Peyer's patch (tissue), 4 donors: Measurements from ENCODE around the gene MTMR10.

Experiments
- POLR2A ChIP-seq, 2 donors: fragments of 450-650 bp; IDR thresholded peaks; one replicate each; pipeline ENCODE4 v1.5.1; 2017; ENCODE audit warnings: antibody characterized with exemption in 2 of 2, mild to moderate bottlenecking in 2 of 2, moderate library complexity in 2 of 2
- TF ChIP-seq, protein P1 (sequence below), 6 experiments: fragments of 450-650 bp in 4 of 6; fragments of 200-600 bp in 2 of 6; sonication (generic) in 1 of 6; IDR thresholded peaks; one replicate each; pipeline ENCODE4 v1.5.1; 2017 to 2019; ENCODE audit warnings: antibody characterized with exemption in 6 of 6, mild to moderate bottlenecking in 3 of 6, moderate library complexity in 1 of 6

- TF ChIP-seq, protein P1, sequence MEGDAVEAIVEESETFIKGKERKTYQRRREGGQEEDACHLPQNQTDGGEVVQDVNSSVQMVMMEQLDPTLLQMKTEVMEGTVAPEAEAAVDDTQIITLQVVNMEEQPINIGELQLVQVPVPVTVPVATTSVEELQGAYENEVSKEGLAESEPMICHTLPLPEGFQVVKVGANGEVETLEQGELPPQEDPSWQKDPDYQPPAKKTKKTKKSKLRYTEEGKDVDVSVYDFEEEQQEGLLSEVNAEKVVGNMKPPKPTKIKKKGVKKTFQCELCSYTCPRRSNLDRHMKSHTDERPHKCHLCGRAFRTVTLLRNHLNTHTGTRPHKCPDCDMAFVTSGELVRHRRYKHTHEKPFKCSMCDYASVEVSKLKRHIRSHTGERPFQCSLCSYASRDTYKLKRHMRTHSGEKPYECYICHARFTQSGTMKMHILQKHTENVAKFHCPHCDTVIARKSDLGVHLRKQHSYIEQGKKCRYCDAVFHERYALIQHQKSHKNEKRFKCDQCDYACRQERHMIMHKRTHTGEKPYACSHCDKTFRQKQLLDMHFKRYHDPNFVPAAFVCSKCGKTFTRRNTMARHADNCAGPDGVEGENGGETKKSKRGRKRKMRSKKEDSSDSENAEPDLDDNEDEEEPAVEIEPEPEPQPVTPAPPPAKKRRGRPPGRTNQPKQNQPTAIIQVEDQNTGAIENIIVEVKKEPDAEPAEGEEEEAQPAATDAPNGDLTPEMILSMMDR (IDR thresholded peaks at IDR 0.05) = no peak
- no peak for TF ChIP-seq POLR2A (IDR thresholded peaks at IDR 0.05)
Observed at GRCh38 chr15:31021067-31021665, 29.7 kb upstream of the MTMR10 start.
